OCI-LY7 (cell line): ENCODE measurements around the gene DGKD.
"Not testable (repeated sequence)": the region's sequence is repeated elsewhere in the genome, so short reads cannot be mapped to it uniquely, and the experiment has no call there.

Experiments used
- CTCF ChIP-seq: fragments of 200-600 bp; sonication (generic); conservative IDR thresholded peaks from 2 replicates; pipeline ENCODE4 v1.5.1; 2014; ENCODE audit warnings: mild to moderate bottlenecking, antibody characterized with exemption, low read length, moderate library complexity, mixed read lengths
- EZH2phosphoT487 ChIP-seq: fragments of 200-600 bp; sonication (generic); IDR thresholded peaks from 2 replicates; pipeline ENCODE4 v1.6.1; 2018; ENCODE audit warnings: low read depth, borderline replicate concordance, mild to moderate bottlenecking, mixed run types, antibody characterized with exemption, low read length, moderate library complexity, mixed read lengths

GRCh38 chr2:233374776-233375175 lies 20.5 kb downstream of the DGKD start:
- TF ChIP-seq CTCF, EZH2phosphoT487: not testable (repeated sequence)
